ENCODE measurements around the gene UCN.

- TF ChIP-seq POLR2AphosphoS5 (IDR thresholded peaks at IDR 0.05; ENCODE audit: borderline replicate concordance, low read depth, low read length) (no peak), EZH2 (IDR thresholded peaks at IDR 0.05) (no peak)
Measured at GRCh38 chr2:27290549-27290948, 17.7 kb downstream of the UCN start.

Data from SK-N-MC (cell line).